Kasumi-1 (cell line): Measurements from ENCODE around the gene RNF121.

Experiments
- DNase-seq, 2 experiments: peaks; one replicate each; lab custom pipeline; 2025; lab: John Stamatoyannopoulos, UW

RNF121 gene

GRCh38 chr11:72039031-72039855 is 110.4 kb downstream of the RNF121 start:
- no peak for DNase-seq

- no peak for DNase-seq
These were observed 111.1 kb downstream of the RNF121 start for GRCh38 chr11:72039856-72040401.

GRCh38 chr11:72040491-72041363 is 111.9 kb downstream of the RNF121 start:
- peak; percentile 74 to 75 for DNase-seq

- DNase-seq: peak; percentile 57 to 64
These were observed 112.7 kb downstream of the RNF121 start for GRCh38 chr11:72041364-72042063.

GRCh38 chr11:72042064-72042745 is 113.4 kb downstream of the RNF121 start:
- DNase-seq: no peak

GRCh38 chr11:72045849-72046248 is 117.0 kb downstream of the RNF121 start:
- DNase-seq: no peak
